Body of pancreas (tissue), 4 donors: ENCODE results near the gene WWC2.

Experiments
- POLR2A ChIP-seq, 3 donors: fragments of 450-650 bp; IDR thresholded peaks; one replicate each; pipeline ENCODE4 v1.6.1; 2016; ENCODE audit warnings: antibody characterized with exemption in 3 of 3, mild to moderate bottlenecking in 2 of 3
- TF ChIP-seq, protein P1 (sequence below), 7 experiments: fragments of 450-650 bp in 4 of 7; fragments of 200-600 bp in 3 of 7; sonication (generic) in 3 of 7; IDR thresholded peaks; one replicate each; pipeline ENCODE4 v1.5.1; 2016 to 2019; ENCODE audit warnings: antibody characterized with exemption in 7 of 7

GRCh38 chr4:183095199-183095512 lies 3.9 kb upstream of the WWC2 start:
- TF ChIP-seq, protein P1, sequence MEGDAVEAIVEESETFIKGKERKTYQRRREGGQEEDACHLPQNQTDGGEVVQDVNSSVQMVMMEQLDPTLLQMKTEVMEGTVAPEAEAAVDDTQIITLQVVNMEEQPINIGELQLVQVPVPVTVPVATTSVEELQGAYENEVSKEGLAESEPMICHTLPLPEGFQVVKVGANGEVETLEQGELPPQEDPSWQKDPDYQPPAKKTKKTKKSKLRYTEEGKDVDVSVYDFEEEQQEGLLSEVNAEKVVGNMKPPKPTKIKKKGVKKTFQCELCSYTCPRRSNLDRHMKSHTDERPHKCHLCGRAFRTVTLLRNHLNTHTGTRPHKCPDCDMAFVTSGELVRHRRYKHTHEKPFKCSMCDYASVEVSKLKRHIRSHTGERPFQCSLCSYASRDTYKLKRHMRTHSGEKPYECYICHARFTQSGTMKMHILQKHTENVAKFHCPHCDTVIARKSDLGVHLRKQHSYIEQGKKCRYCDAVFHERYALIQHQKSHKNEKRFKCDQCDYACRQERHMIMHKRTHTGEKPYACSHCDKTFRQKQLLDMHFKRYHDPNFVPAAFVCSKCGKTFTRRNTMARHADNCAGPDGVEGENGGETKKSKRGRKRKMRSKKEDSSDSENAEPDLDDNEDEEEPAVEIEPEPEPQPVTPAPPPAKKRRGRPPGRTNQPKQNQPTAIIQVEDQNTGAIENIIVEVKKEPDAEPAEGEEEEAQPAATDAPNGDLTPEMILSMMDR (IDR thresholded peaks at IDR 0.05): no peak
- no peak for TF ChIP-seq POLR2A (IDR thresholded peaks at IDR 0.05)
